Posterior cingulate gyrus (tissue), 11 donors: Measurements from ENCODE around the gene CDHR3.
"Not testable (repeated sequence)": the region's sequence is repeated elsewhere in the genome, so short reads cannot be mapped to it uniquely, and the experiment has no call there.

ENCODE experiments used
- DNase-seq, 10 donors: peaks; one replicate each; pipeline versions ENCODE4 v3.0.0 to v3.0.0-alpha.2; 2020 to 2021; ENCODE audit warnings: mixed read lengths in 3 of 10
- intact Hi-C: fragments of 100-400 bp; cut with DNase I; formaldehyde crosslinking; loops from one replicate; pipeline ENCODE4 v1.15.1; 2023

Gene CDHR3

DNA sequence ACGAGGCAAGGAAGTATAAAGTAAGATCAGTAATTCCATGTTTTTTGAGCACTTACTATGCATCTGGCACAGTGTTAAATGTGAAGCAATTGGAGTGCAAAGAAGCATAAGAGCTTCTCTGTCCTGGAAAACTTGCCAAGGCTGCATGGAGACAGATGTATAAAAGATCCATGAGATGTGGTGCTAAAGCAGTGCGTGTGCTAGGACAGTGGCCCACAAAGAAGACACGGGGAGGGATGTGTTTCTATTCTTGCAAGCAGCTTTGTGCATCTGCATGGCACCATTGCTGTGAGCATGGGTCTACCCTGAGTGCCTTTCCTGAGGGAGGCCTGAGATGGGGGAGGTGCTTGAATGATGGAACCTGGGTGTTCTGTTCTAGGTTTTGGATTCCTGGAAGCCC, 5.1 kb upstream of the CDHR3 start:
- peak in 5 of 10 donors; percentile 14 to 83 (median 18) for DNase-seq
- intact Hi-C loops, result no loop called here

DNA sequence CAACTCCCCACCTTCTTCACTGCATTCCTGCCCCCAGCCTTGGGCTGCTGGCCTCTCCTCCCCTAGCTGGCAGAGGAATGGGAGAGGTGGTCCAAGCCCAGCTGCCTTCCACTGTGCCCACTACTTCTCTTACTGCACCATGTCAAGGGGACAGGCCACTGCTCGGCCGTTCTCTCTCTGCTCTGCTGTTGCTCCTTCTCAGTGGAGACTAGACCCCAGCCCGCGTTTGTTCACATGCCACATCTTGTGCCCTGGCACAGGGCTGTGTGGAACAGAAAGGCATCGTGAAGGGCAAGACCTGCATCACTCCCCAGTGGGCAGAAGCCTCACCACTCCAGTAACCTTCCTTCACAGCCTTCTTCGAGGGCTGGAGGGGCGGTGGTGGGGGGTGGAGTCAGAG, 711 bp upstream of the CDHR3 start:
- peak in 1 of 10 donors; percentile 73 for DNase-seq
- intact Hi-C loops, result no loop called here

DNA sequence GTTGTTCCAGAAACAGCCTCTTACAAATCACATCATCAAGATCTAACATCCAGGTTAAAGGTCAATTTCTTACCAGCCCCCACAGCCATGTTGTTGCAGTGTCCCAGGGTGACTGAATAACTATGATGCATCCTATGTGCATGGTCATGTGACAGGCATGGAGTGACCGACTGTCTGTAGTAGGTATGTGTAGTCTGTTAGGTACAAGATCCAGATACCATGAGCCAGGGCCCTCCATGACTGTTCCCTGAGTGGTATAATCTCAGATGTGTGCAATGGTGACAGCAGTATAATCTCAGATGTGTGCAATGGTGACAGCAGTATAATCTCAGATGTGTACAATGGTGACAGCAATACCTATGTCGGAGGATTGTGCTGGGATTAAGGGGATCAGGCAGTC, 8.8 kb downstream of the CDHR3 start:
- no peak for DNase-seq
- intact Hi-C loops, result no loop called here

GRCh38 chr7:105972276-105972675, 9.2 kb downstream of the CDHR3 start:
- DNase-seq, result no peak
- intact Hi-C loops, result no loop called here

DNA sequence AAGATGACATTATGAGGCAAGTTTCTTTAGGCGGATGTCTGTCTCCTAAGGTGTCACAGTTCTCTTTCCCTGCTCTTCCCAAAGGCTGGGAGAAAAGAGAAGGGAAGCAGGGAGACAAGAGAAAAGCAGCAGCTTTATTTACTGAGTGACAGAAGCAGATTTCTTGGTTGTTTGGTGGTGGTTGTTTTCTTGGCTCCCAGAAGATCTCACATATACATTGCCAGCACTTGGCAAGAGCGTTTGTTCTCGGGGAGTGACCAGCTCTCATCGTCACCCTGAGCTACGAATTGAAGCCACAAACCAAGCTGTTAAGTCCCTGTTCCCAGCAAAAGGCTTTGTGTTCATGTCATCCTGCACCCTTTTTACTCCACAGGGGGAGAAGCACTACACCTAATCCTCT, 11.4 kb downstream of the CDHR3 start:
- no peak for DNase-seq
- intact Hi-C loops, result no loop called here

- intact Hi-C loops, result no loop called here
- DNase-seq, result no peak
Observed at GRCh38 chr7:105975770-105976417, 12.8 kb downstream of the CDHR3 start.

DNA sequence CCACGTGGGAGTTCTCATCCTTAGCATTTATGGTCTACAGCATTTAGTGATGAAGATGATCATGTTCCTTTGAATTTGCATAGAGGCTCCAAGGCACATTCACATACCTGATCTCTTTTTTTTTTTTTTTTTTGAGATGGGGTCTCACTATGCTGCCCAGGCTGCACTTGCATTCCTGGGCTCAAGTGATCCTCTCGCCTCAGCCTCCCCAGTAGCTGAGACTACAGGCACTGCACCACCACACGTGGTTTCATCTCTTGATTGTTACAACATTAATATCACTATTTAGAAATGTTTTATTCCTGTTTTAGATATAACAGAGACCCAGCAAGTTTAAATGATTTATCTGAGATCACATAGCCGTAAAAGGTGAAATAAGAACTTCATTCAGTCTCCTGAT, 13.8 kb downstream of the CDHR3 start:
- no peak for DNase-seq
- intact Hi-C loops, result no loop called here

DNA sequence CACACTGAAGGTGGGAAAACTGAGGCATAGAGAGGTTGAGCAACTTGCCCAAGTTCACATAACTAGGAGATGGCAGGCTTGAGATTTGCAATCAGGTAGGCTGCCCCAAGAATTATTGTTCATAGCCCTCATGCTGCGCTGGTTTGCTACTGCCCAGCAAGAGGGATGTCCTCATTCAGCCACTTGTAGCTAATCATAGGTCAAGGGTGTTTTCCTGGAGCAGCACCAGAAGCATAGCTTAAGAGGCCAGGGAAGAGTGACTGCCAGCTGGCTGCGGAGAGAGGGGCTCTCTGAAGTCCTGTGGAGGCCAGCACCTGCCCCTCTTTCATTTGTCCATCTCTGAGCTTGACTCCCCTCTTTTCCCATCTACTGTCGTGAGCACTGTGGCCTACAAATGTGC, 15.0 kb downstream of the CDHR3 start:
- DNase-seq, result no peak

DNA sequence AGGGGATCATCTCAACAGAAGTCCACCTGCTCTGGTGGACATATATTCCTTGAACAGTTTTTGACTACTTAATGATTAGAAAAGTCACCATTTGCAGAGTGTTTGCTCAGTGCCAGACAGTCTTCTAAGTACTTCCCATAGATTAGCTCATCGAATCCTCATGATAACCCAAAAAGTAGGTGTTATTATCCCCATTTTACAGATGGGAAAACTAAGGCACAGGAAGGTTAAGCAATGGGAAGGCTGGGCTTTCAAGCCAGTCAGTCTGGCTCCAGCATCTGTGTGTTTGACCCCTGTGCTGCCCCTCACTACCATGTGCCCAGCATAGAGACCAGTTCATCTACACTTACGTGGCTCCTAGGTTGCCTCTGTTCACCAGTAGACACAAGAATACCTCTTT, 15.9 kb downstream of the CDHR3 start:
- intact Hi-C loops, result no loop called here
- no peak for DNase-seq

More for the DNA sequence above, 15.0 kb downstream of the CDHR3 start:
- intact Hi-C loops, result no loop called here

DNA sequence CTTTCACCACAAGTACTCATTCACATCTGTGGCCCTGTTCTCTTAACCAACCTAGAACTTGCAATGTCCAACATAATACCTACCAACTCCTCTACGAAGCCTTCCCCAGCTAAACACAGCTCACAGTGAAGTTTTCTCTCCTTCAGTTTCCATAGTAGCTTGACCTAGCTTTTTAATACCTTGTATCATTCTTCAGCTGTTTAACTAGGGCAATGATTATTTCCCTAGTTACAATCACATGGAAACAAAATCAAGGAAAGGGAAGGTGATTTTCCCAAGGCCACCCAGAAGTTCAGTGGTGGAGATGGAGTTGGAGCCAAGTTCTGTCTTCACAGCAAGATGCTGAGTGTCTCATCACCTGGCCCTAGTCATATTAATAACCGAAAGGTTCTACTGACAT, 16.3 kb downstream of the CDHR3 start:
- no peak for DNase-seq
- intact Hi-C loops, result no loop called here

- DNase-seq, result no peak
- intact Hi-C loops, result no loop called here
Observed at GRCh38 chr7:105980645-105981396, 17.8 kb downstream of the CDHR3 start.

DNA sequence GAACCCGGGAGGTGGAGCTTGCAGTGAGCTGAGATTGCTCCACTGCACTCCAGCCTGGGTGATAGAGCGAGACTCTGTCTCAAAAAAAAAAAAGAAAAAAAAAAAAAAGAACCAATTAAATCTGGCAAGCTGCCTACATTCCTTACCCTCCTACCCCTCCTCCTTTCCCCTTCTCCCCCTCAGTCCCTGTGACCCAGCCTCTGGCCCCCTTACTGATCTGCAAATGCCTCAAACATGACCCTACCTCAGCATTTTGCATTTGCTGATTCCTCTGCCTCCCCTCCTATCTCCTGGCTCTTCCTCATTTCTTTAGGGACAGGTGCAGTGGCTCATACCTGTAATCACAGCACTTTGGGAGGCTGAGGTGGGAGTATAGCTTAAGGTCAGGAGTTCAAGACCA, 19.3 kb downstream of the CDHR3 start:
- intact Hi-C loops, result no loop called here
- DNase-seq, result no peak

GRCh38 chr7:105984808-105985207, 21.7 kb downstream of the CDHR3 start:
- intact Hi-C loops, DNase-seq: not testable (repeated sequence)

GRCh38 chr7:105985229-105985628, 22.2 kb downstream of the CDHR3 start:
- intact Hi-C loops, result no loop called here
- DNase-seq, result no peak

DNA sequence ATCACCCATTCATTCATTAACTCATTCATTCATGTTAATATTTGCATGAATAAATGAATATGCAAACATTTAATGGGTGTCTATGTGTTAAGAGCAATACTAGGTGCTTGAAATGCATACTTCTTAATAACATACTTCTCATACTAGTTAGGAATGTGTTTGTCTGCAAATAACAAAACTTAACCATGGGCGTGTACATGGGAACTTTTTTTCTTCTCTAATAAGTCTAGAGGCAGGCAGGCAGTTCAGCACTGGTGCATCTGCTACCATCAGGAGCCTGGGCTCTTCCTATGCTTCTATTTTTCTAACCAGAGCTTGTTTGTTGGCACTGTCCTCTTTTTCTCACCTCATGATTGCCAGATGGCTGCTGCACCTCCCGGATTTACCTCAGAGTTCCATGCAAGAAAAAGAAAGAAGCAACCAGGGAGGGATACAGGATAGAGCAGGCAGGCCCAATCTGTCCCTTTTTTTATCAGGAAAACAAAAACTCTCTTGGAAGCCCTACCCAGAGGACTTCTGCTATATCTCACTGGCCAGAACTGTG, 22.7 kb downstream of the CDHR3 start:
- intact Hi-C loops, result no loop called here
- peak in 4 of 10 donors; percentile 10 to 34 (median 24) for DNase-seq

DNA sequence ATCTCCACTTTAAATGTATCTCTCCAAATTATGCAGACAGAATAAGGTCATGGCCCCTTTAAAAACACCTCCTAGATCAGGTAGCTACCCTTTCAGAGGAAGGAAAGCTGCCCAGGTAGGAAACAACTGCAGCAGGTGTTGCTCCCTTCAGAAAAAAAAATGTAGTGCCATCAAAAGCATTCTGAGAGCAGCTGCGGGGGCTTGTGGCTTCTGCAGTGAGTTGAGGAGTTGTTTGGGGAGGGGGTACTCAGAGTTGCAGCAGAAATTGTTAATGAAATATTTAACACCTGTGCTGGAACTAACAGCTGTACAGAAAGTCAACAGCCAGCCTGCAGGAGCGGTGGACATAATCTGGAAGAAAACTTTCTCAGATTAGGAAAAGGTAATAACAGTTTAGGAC, 24.0 kb downstream of the CDHR3 start:
- intact Hi-C loops, result no loop called here

GRCh38 chr7:105988276-105988675, 25.2 kb downstream of the CDHR3 start:
- intact Hi-C loops, result no loop called here
- no peak for DNase-seq

More for the DNA sequence above, 24.0 kb downstream of the CDHR3 start:
- DNase-seq, result no peak

GRCh38 chr7:105989191-105989590, 26.1 kb downstream of the CDHR3 start:
- no peak for DNase-seq
- intact Hi-C loops, result no loop called here

GRCh38 chr7:105989686-105990085, 26.6 kb downstream of the CDHR3 start:
- DNase-seq, result no peak
- intact Hi-C loops, result no loop called here

DNA sequence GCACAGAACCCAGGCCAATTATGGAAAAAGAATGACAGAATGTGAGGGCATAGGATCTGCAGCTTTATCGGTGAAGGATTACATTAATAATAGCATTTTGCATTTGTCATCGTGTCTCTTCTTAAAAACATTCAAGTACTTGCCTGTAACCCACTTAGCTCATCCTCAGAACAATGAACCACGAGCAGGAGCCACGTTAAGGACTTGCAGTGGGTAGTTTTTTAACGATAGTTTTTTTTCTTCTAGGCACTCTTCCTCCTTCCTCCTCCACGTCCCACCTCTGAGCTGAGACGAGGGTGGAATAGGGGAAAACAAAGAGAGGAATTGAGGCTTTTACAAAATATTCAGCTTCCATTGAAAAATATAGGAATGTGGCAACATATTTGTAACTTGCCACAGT, 27.1 kb downstream of the CDHR3 start:
- intact Hi-C loops, result no loop called here
- DNase-seq, result no peak

- intact Hi-C loops, result no loop called here
- no peak for DNase-seq
Observed at GRCh38 chr7:105990727-105991453, 27.8 kb downstream of the CDHR3 start.
